Transverse colon (tissue), 4 donors: Measurements from ENCODE around the gene CYP1B1. TPM values are rescaled to one million over a fixed set of nuclear protein-coding genes. Genes with fewer than 3 reads are reported as not detected.

Experiments
- DNase-seq: peaks from one replicate; pipeline ENCODE4 v3.0.0-alpha.2; 2019
- H3K27ac ChIP-seq, 4 donors: fragments of 200-600 bp; sonication (generic); 2 replicates each; pipeline ENCODE4 v1.5.1; 2016 to 2018; ENCODE audit warnings: inconsistent platforms in 4 of 4
- H3K27me3 ChIP-seq: fragments of 200-600 bp; sonication (generic); 2 replicates; pipeline ENCODE4 v1.5.1; 2017; ENCODE audit warnings: inconsistent platforms
- H3K36me3 ChIP-seq, 4 donors: fragments of 200-600 bp; sonication (generic); 2 replicates each; pipeline ENCODE4 v1.5.1; 2017 to 2019; ENCODE audit warnings: inconsistent platforms in 4 of 4
- H3K4me1 ChIP-seq, 4 donors: fragments of 200-600 bp; sonication (generic); 2 replicates each; pipeline ENCODE4 v1.5.1; 2017 to 2020; ENCODE audit warnings: inconsistent platforms in 4 of 4
- H3K4me3 ChIP-seq, 4 donors: fragments of 200-600 bp; sonication (generic); 1 replicate in 1 of 4; 2 replicates in 3 of 4; pipeline versions ENCODE4 v1.5.1 to v1.6.1; 2017 to 2019; ENCODE audit warnings: inconsistent platforms in 4 of 4
- H3K9me3 ChIP-seq, 2 donors: fragments of 200-600 bp; sonication (generic); 2 replicates each; pipeline ENCODE4 v1.5.1; 2017 to 2019; ENCODE audit warnings: inconsistent platforms in 2 of 2
- CTCF ChIP-seq, 5 experiments: fragments of 200-600 bp in 3 of 5; fragments of 450-650 bp in 2 of 5; sonication (generic) in 3 of 5; IDR thresholded peaks; 1 replicate in 2 of 5; 2 replicates in 3 of 5; pipeline ENCODE4 v1.5.1; 2016 to 2017; ENCODE audit warnings: antibody characterized with exemption in 5 of 5, inconsistent platforms in 3 of 5, mild to moderate bottlenecking in 2 of 5, moderate library complexity in 1 of 5
- EP300 ChIP-seq: sonication (generic); formaldehyde crosslinking; IDR thresholded peaks from one replicate; pipeline ENCODE4 v1.6.1; 2017; ENCODE audit warnings: antibody characterized with exemption, low read depth
- POLR2A ChIP-seq: fragments of 450-650 bp; IDR thresholded peaks from one replicate; pipeline ENCODE4 v1.6.1; 2016; ENCODE audit warnings: antibody characterized with exemption, mild to moderate bottlenecking, moderate library complexity
- POLR2AphosphoS5 ChIP-seq, 3 donors: sonication (generic); formaldehyde crosslinking; IDR thresholded peaks; one replicate each; pipeline ENCODE4 v1.6.1; 2016; ENCODE audit warnings: antibody characterized with exemption in 3 of 3
- WGBS, 2 donors: methylation state at CpG; one replicate each; pipeline ENCODE4 v1.1.5; 2018; ENCODE audit warnings: low coverage in 1 of 2; 5-methylcytosine and 5-hydroxymethylcytosine counted together
- in situ Hi-C, 4 donors: fragments of 200-750 bp; cut with MboI; loops; one replicate each; pipeline versions ENCODE4 v1.15.0 to v1.15.1; 2017; ENCODE audit warnings: low sequenced_read_pairs in 3 of 4, low pct_ligation_motif_present in 1 of 4, low pct_unique_long_range_greater_than_20kb in 1 of 4
- intact Hi-C: fragments of 100-400 bp; cut with DNase I; formaldehyde crosslinking; loops from one replicate; pipeline ENCODE4 v1.15.1; 2023; ENCODE audit warnings: low total_unique reads
- total RNA-seq, 4 donors: library from RNA; depleted of rRNA; stranded (reverse); fragments of >200 nt; gene quantifications; one replicate each; pipeline ENCODE4 v1.1.0, GENCODE V29; 2016

The CYP1B1 gene
- total RNA-seq, 4 donors from 2014 or later: 2.0 to 9.6 (median 5.5) TPM

GRCh38 chr2:38064801-38065501 lies 11.0 kb downstream of the CYP1B1 start:
- no peak for TF ChIP-seq CTCF (IDR thresholded peaks at IDR 0.05)
- TF ChIP-seq EP300: no peak
- TF ChIP-seq POLR2AphosphoS5 (IDR thresholded peaks at IDR 0.05): no peak
- no peak for TF ChIP-seq POLR2A
- no peaks in the 10 kb centered on the region for H3K4me1 ChIP-seq
- intact Hi-C loops: no loop called here
- no peaks in the 10 kb centered on the region for H3K27me3 ChIP-seq
- H3K9me3 ChIP-seq: no peaks in the 10 kb centered on the region
- no peak for DNase-seq
- no peak overlapping the region for H3K4me3 ChIP-seq
- in situ Hi-C loops: no loop called here
- no peak overlapping the region for H3K27ac ChIP-seq
- H3K36me3 ChIP-seq: no peaks in the 10 kb centered on the region
- 82 to 90% methylated on average over 2 to 5 of the region's 5 CpGs for whole genome bisulfite sequencing, 2 donors

GRCh38 chr2:38060236-38061018 lies 15.5 kb downstream of the CYP1B1 start:
- intact Hi-C loops (no loop called here), in situ Hi-C loops (no loop called here)
- no peaks in the 10 kb centered on the region for H3K9me3 ChIP-seq
- TF ChIP-seq POLR2AphosphoS5 (IDR thresholded peaks at IDR 0.05) (no peak), CTCF (IDR thresholded peaks at IDR 0.05) (no peak), POLR2A (no peak), EP300 (no peak)
- no peak for DNase-seq
- no peaks in the 10 kb centered on the region for H3K4me1 ChIP-seq
- no peak overlapping the region for H3K27ac ChIP-seq
- no peaks in the 10 kb centered on the region for H3K27me3 ChIP-seq
- H3K36me3 ChIP-seq: no peaks in the 10 kb centered on the region
- WGBS, 2 donors: 80 to 86% methylated on average over 4 to 5 of the region's 5 CpGs
- no peak overlapping the region for H3K4me3 ChIP-seq

- TF ChIP-seq POLR2A (no peak), POLR2AphosphoS5 (IDR thresholded peaks at IDR 0.05) (no peak), EP300 (no peak), CTCF (IDR thresholded peaks at IDR 0.05) (no peak)
- Histone ChIP-seq H3K4me3 (no peak overlapping the region), H3K4me1 (no peaks in the 10 kb centered on the region), H3K27me3 (no peaks in the 10 kb centered on the region), H3K36me3 (no peaks in the 10 kb centered on the region), H3K9me3 (no peaks in the 10 kb centered on the region), H3K27ac (no peak overlapping the region)
- intact Hi-C loops: no loop called here
- DNase-seq: no peak
- 67% methylated on average over 3 of the region's 3 CpGs; no CpG with 5 or more reads in 1 of the 2 donors for WGBS, 2 donors
- in situ Hi-C loops: no loop called here
These were observed 18.1 kb downstream of the CYP1B1 start for GRCh38 chr2:38057651-38058410.

- WGBS, 2 donors: 77 to 83% methylated on average over 3 of the region's 3 CpGs
- intact Hi-C loops: no loop called here
- Histone ChIP-seq H3K4me1 (no peaks in the 10 kb centered on the region), H3K27ac (no peak overlapping the region), H3K27me3 (no peaks in the 10 kb centered on the region), H3K36me3 (no peaks in the 10 kb centered on the region), H3K9me3 (no peaks in the 10 kb centered on the region), H3K4me3 (no peak overlapping the region)
- no peak for TF ChIP-seq POLR2AphosphoS5 (IDR thresholded peaks at IDR 0.05)
- TF ChIP-seq POLR2A: no peak
- no peak for TF ChIP-seq CTCF (IDR thresholded peaks at IDR 0.05)
- TF ChIP-seq EP300: no peak
- in situ Hi-C loops: no loop called here
- DNase-seq: no peak
These were observed 19.7 kb downstream of the CYP1B1 start for GRCh38 chr2:38056216-38056615.
